GM12892 (cell line): Measurements from ENCODE around the gene LHFPL3.

ENCODE experiments used
- POLR2A ChIP-seq: IDR thresholded peaks from 2 replicates; pipeline ENCODE4 v1.6.1; 2011; ENCODE audit warnings: low read depth, low read length, control low read depth
- TAF1 ChIP-seq: IDR thresholded peaks from 2 replicates; pipeline ENCODE4 v1.6.1; 2011; ENCODE audit warnings: low read depth, mild to moderate bottlenecking, control low read depth, low read length, borderline replicate concordance

DNA sequence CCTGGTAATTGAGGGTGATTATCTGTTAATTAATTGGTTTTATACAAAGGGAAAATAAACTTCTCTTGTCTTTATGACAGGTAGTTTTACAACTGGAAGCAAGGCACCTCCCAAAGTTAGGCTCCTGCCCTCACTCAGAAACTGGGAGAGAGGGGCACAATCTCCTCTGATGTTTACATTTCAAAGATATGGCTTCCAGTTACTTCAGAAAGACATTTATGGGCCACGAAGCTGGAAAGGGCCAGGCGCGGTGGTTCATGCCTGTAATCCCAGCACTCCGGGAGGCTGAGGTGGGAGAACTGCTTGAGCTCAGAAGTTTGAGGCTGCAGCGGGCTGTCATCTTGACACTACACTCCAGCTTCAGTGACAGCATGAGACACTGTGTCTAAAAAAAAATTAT lies 570.0 kb downstream of the LHFPL3 start:
- TF ChIP-seq POLR2A (no peak), TAF1 (no peak)
